DOHH2 (cell line): ENCODE data around the gene TXNRD2.

Experiments used
- H3F3A ChIP-seq: fragments of 200-600 bp; sonication (generic), shearing (Covaris generic); 2 replicates; pipeline ENCODE4 v1.6.0; 2016; ENCODE audit warnings: antibody characterized with exemption, mild to moderate bottlenecking; ENCODE audit not compliant: control insufficient read depth, insufficient read depth
- H3K27ac ChIP-seq: fragments of 200-600 bp; sonication (generic); 2 replicates; pipeline ENCODE4 v1.5.1; 2014; ENCODE audit warnings: low read depth, mild to moderate bottlenecking, low read length, moderate library complexity
- H3K27me3 ChIP-seq: fragments of 200-600 bp; sonication (generic); 2 replicates; pipeline ENCODE4 v1.6.1; 2014; ENCODE audit warnings: mild to moderate bottlenecking, low read length, mixed read lengths; ENCODE audit not compliant: control insufficient read depth
- H3K36me3 ChIP-seq: fragments of 200-600 bp; sonication (generic); 2 replicates; pipeline ENCODE4 v1.6.1; 2014; ENCODE audit warnings: mild to moderate bottlenecking, low read length, moderate library complexity, mixed read lengths; ENCODE audit not compliant: control insufficient read depth
- H3K4me1 ChIP-seq: fragments of 200-600 bp; sonication (generic); 2 replicates; pipeline ENCODE4 v1.6.1; 2014; ENCODE audit warnings: mild to moderate bottlenecking, low read length, mixed read lengths; ENCODE audit not compliant: control insufficient read depth
- H3K4me2 ChIP-seq: fragments of 200-600 bp; sonication (generic); 2 replicates; pipeline ENCODE4 v1.6.0; 2014; ENCODE audit warnings: mild to moderate bottlenecking, low read length, moderate library complexity
- H3K4me3 ChIP-seq: fragments of 200-600 bp; sonication (generic); 2 replicates; pipeline ENCODE4 v1.5.1; 2014; ENCODE audit warnings: mild to moderate bottlenecking, low read length, mixed read lengths
- H3K79me2 ChIP-seq: fragments of 200-600 bp; sonication (generic); 2 replicates; pipeline ENCODE4 v1.6.1; 2014; ENCODE audit warnings: mild to moderate bottlenecking, low read length, mixed read lengths; ENCODE audit not compliant: control insufficient read depth
- H3K9me2 ChIP-seq: fragments of 200-600 bp; sonication (generic); replicated peaks from 2 replicates; pipeline ENCODE4 v1.6.1; 2014; ENCODE audit warnings: mild to moderate bottlenecking, low read length, mixed read lengths; ENCODE audit not compliant: control insufficient read depth
- H3K9me3 ChIP-seq: fragments of 200-600 bp; sonication (generic); 2 replicates; pipeline ENCODE4 v1.6.1; 2014; ENCODE audit warnings: antibody characterized with exemption, low read length, mixed read lengths; ENCODE audit not compliant: control insufficient read depth, insufficient read depth
- H4K20me1 ChIP-seq: fragments of 200-600 bp; sonication (generic); 2 replicates; pipeline ENCODE4 v1.6.0; 2014; ENCODE audit warnings: low read depth, mild to moderate bottlenecking, antibody characterized with exemption, low read length, moderate library complexity; ENCODE audit not compliant: control insufficient read depth, insufficient read depth
- EZH2phosphoT487 ChIP-seq: fragments of 200-600 bp; sonication (generic); IDR thresholded peaks from 2 replicates; pipeline ENCODE4 v1.6.1; 2017; ENCODE audit warnings: borderline replicate concordance, mild to moderate bottlenecking, antibody characterized with exemption, low read length, moderate library complexity, mixed read lengths
- TF ChIP-seq, protein P1 (sequence below): fragments of 200-600 bp; sonication (generic); IDR thresholded peaks from one replicate; pipeline ENCODE4 v1.5.1; 2014; ENCODE audit warnings: antibody characterized with exemption, mild to moderate bottlenecking, low read depth, low read length; ENCODE audit not compliant: poor library complexity, severe bottlenecking

Gene TXNRD2

DNA sequence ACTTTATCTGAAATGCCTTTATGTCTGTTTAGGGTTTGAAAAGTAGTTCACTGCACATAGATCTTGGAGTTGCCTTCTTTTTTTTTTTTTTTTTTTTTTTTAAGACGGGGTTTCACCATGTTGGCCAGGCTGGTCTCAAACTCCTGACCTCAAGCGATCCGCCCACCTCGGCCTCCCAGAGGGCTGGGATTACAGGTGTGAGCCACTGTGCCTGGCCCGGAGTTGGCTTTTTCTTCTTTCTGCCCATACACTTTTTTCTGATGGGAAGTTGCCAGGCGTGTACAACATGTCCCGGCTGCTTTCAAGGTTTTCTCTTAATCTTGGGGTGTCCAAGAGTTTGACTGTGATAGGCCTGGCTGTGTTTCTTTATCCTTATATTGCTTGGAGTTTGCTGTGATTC is 74.0 kb downstream of the TXNRD2 start:
- Histone ChIP-seq H3K4me1 (peaks cover under 1% of the 10 kb centered on the region; the same call in 1 of the 2 replicates), H4K20me1 (no peaks in the 10 kb centered on the region), H3K36me3 (no peaks in the 10 kb centered on the region), H3K9me3 (no peaks in the 10 kb centered on the region), H3K4me2 (no peak overlapping the region), H3K4me3 (no peak overlapping the region), H3K79me2 (no peaks in the 10 kb centered on the region), H3K9me2 (no peaks in the 10 kb centered on the region), H3F3A (no peaks in the 10 kb centered on the region), H3K27me3 (no peaks in the 10 kb centered on the region), H3K27ac (no peak overlapping the region)
- TF ChIP-seq EZH2phosphoT487: no peak
- TF ChIP-seq, protein P1, sequence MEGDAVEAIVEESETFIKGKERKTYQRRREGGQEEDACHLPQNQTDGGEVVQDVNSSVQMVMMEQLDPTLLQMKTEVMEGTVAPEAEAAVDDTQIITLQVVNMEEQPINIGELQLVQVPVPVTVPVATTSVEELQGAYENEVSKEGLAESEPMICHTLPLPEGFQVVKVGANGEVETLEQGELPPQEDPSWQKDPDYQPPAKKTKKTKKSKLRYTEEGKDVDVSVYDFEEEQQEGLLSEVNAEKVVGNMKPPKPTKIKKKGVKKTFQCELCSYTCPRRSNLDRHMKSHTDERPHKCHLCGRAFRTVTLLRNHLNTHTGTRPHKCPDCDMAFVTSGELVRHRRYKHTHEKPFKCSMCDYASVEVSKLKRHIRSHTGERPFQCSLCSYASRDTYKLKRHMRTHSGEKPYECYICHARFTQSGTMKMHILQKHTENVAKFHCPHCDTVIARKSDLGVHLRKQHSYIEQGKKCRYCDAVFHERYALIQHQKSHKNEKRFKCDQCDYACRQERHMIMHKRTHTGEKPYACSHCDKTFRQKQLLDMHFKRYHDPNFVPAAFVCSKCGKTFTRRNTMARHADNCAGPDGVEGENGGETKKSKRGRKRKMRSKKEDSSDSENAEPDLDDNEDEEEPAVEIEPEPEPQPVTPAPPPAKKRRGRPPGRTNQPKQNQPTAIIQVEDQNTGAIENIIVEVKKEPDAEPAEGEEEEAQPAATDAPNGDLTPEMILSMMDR: no peak

DNA sequence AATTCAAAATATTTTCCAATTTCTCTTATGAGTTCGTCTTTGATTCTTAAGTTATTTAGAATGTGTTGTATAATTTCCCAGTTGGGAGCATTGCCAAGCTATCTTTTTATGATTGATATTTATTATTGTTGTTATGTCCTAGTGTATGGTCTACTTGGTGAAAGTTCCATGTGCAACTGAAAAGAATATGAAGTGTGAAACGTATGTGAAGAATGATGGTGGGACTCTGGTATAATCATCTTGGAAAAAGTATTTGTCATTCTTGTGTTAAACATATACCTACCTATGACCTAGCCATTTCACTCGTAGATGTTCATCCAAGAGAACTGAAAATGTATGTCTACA is 75.0 kb downstream of the TXNRD2 start:
- no peak overlapping the region for H3K4me2 ChIP-seq
- H3K36me3 ChIP-seq: no peaks in the 10 kb centered on the region
- H4K20me1 ChIP-seq: no peaks in the 10 kb centered on the region
- H3K27ac ChIP-seq: no peak overlapping the region
- no peaks in the 10 kb centered on the region for H3F3A ChIP-seq
- H3K27me3 ChIP-seq: no peaks in the 10 kb centered on the region
- no peaks in the 10 kb centered on the region for H3K4me1 ChIP-seq
- no peaks in the 10 kb centered on the region for H3K9me3 ChIP-seq
- H3K9me2 ChIP-seq: no peaks in the 10 kb centered on the region
- no peak for TF ChIP-seq EZH2phosphoT487
- TF ChIP-seq, protein P1: no peak
- no peaks in the 10 kb centered on the region for H3K79me2 ChIP-seq
- no peak overlapping the region for H3K4me3 ChIP-seq

DNA sequence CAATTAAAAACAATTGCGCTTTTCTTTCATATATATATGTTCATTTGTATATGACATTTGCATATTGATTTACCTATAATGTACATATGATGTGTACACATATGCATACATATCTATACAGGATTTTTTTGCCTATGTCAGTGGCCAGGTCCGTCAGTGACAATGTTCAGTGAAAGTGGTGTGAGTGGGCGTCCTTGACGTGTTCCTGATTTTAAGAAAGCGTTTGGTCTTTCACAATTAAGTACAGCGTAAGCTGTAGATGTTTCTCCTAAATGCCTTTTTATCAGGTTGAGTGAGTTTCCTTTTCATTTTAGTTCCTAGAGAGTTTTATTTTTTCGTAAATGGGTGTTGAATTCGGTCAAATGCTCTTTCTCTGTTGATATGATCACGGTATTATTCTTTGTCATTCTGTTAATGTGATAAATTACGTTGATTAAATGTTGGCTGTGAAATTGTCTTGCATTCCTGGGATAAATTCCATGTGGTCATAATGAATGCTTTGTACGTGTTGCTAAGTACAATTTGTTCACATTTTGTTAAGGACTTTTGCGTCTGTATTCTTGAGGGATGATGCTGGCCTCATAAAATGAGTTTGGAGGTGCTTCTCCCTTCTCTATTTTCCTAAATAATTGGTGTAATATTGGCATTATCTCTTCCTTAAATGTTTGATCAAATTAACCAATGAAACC is 76.3 kb downstream of the TXNRD2 start:
- H4K20me1 ChIP-seq: no peaks in the 10 kb centered on the region
- H3K9me2 ChIP-seq: no peaks in the 10 kb centered on the region
- no peaks in the 10 kb centered on the region for H3K79me2 ChIP-seq

More for the DNA sequence above, 76.3 kb downstream of the TXNRD2 start:
- TF ChIP-seq EZH2phosphoT487: no peak
- TF ChIP-seq, protein P1: no peak
- Histone ChIP-seq H3F3A (no peaks in the 10 kb centered on the region), H3K4me1 (no peaks in the 10 kb centered on the region), H3K36me3 (no peaks in the 10 kb centered on the region), H3K4me2 (no peak overlapping the region), H3K27me3 (no peaks in the 10 kb centered on the region), H3K4me3 (no peak overlapping the region), H3K9me3 (no peaks in the 10 kb centered on the region), H3K27ac (no peak overlapping the region)
